Gastroesophageal sphincter (tissue), 4 donors: ENCODE results near the gene DKKL1. TPM values are rescaled to one million over a fixed set of nuclear protein-coding genes. Genes with fewer than 3 reads are reported as not detected.
"Not testable (repeated sequence)": the region's sequence is repeated elsewhere in the genome, so short reads cannot be mapped to it uniquely, and the experiment has no call there.

Experiments used
- ATAC-seq: fragments of 150-250 bp; one replicate; pipeline ENCODE4 v1.9.1; 2016; ENCODE audit warnings: mild to moderate bottlenecking, moderate library complexity
- H3K27ac ChIP-seq, 4 donors: fragments of 200-600 bp; sonication (generic) in 3 of 4; 1 replicate in 3 of 4; 2 replicates in 1 of 4; pipeline ENCODE4 v1.5.1; 2016 to 2019
- H3K27me3 ChIP-seq: fragments of 200-600 bp; sonication (generic); one replicate; pipeline ENCODE4 v1.5.1; 2019
- H3K36me3 ChIP-seq, 2 donors: fragments of 200-600 bp; sonication (generic); one replicate each; pipeline ENCODE4 v1.5.1; 2019; ENCODE audit warnings: control low read depth in 1 of 2
- H3K4me1 ChIP-seq, 3 donors: fragments of 200-600 bp; sonication (generic); 1 replicate in 2 of 3; 2 replicates in 1 of 3; pipeline ENCODE4 v1.5.1; 2016 to 2019; ENCODE audit warnings: control low read depth in 2 of 3
- H3K4me3 ChIP-seq, 2 donors: fragments of 200-600 bp; sonication (generic); one replicate each; pipeline ENCODE4 v1.5.1; 2019; ENCODE audit warnings: mild to moderate bottlenecking in 1 of 2, moderate library complexity in 1 of 2
- H3K9me3 ChIP-seq, 3 donors: fragments of 200-600 bp; sonication (generic); one replicate each; pipeline ENCODE4 v1.5.1; 2017 to 2019; ENCODE audit warnings: control low read depth in 2 of 3
- EP300 ChIP-seq: sonication (generic); formaldehyde crosslinking; IDR thresholded peaks from one replicate; pipeline ENCODE4 v1.6.1; 2017; ENCODE audit warnings: antibody characterized with exemption, mild to moderate bottlenecking
- POLR2A ChIP-seq, 2 donors: fragments of 450-650 bp; IDR thresholded peaks; one replicate each; pipeline ENCODE4 v1.6.1; 2017; ENCODE audit warnings: antibody characterized with exemption in 2 of 2, mild to moderate bottlenecking in 2 of 2, moderate library complexity in 1 of 2
- POLR2AphosphoS5 ChIP-seq: sonication (generic); formaldehyde crosslinking; IDR thresholded peaks from one replicate; pipeline ENCODE4 v1.6.1; 2017; ENCODE audit warnings: antibody characterized with exemption
- WGBS, 2 donors: methylation state at CpG; one replicate each; pipeline ENCODE4 v1.1.5; 2018; ENCODE audit warnings: low coverage in 1 of 2; 5-methylcytosine and 5-hydroxymethylcytosine counted together
- total RNA-seq, 4 donors: library from RNA; depleted of rRNA; stranded (reverse); fragments of >200 nt; gene quantifications; one replicate each; pipeline ENCODE4 v1.1.0, GENCODE V29; 2016
- TF ChIP-seq, protein P1 (sequence below), 4 experiments: fragments of 200-600 bp in 2 of 4; fragments of 450-650 bp in 2 of 4; sonication (generic) in 1 of 4; IDR thresholded peaks; one replicate each; pipeline ENCODE4 v1.5.1; 2017 to 2019; ENCODE audit warnings: antibody characterized with exemption in 4 of 4, mild to moderate bottlenecking in 2 of 4, moderate library complexity in 2 of 4

The DKKL1 gene
- total RNA-seq, 4 donors from 2014 or later, result not detected

DNA sequence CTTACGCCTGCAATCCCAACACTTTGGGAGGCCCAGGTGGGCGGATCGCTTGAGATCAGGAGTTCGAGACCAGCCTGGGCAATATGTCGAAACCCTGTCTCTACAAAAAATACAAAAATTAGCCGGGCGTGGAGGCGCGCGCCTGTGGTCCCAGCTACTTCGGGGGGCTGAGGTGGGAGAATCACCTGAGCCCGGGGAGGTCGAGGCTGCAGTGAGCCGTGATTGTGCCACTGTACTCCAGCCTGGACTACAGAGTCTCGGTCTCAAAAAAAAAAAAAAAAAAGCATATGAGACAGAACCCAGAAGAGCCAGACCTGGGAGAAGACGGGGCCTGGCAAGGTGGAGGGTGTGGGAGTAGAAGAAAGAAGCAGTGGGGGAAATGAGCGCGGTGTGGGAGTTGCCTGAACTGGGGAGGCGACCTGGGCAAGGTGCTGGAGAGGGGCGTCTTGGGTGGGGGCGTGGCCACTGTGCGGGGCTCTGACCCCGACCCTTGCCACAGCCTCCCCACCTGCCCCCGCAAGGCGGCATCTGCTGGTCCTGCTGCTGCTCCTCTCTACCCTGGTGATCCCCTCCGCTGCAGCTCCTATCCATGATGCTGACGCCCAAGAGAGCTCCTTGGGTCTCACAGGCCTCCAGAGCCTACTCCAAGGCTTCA lies 533 bp downstream of the DKKL1 start:
- 61 to 78% methylated on average over 14 to 15 of the region's 27 CpGs for WGBS, 2 donors
- H3K4me1 ChIP-seq, result peaks cover 0 to 45% (median 11%) of the 10 kb centered on the region in 3 donors
- no peaks in the 10 kb centered on the region for H3K27me3 ChIP-seq
- peak overlapping the region in 3 of 4 donors; percentile 93 to 99 (median 95) for H3K27ac ChIP-seq
- TF ChIP-seq POLR2A (IDR thresholded peaks at IDR 0.05) (no peak), POLR2AphosphoS5 (no peak), EP300 (no peak)
- TF ChIP-seq, protein P1, sequence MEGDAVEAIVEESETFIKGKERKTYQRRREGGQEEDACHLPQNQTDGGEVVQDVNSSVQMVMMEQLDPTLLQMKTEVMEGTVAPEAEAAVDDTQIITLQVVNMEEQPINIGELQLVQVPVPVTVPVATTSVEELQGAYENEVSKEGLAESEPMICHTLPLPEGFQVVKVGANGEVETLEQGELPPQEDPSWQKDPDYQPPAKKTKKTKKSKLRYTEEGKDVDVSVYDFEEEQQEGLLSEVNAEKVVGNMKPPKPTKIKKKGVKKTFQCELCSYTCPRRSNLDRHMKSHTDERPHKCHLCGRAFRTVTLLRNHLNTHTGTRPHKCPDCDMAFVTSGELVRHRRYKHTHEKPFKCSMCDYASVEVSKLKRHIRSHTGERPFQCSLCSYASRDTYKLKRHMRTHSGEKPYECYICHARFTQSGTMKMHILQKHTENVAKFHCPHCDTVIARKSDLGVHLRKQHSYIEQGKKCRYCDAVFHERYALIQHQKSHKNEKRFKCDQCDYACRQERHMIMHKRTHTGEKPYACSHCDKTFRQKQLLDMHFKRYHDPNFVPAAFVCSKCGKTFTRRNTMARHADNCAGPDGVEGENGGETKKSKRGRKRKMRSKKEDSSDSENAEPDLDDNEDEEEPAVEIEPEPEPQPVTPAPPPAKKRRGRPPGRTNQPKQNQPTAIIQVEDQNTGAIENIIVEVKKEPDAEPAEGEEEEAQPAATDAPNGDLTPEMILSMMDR (IDR thresholded peaks at IDR 0.05), result no peak
- peaks cover 0 to 12% (median 0%) of the 10 kb centered on the region in 3 donors for H3K9me3 ChIP-seq
- H3K4me3 ChIP-seq, result peak overlapping the region in 1 of 2 donors; percentile 79
- peaks cover 0 to 9% of the 10 kb centered on the region in 2 donors for H3K36me3 ChIP-seq
- ATAC-seq, result no peak

DNA sequence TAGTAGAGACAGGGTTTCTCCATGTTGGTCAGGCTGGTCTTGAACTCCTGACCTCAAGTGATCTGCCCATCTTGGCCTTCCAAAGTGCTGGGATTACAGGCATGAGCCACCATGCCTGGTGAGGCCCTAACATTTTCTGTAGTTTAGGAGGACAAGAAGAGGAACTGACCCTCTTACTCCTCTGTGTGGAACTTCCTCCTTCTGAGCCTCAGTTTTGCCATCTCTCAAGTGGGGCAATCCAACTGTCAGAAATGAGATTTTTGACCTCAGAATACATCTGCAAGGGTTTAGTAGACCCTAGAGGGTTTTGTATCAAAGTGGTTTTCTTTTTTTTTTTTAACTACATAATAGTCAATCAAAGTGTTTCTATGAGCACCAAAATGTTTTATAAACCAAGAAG lies 2.4 kb downstream of the DKKL1 start:
- Histone ChIP-seq H3K36me3 (no peaks in the 10 kb centered on the region), H3K27ac (no peak overlapping the region), H3K27me3 (no peaks in the 10 kb centered on the region), H3K4me3 (no peak overlapping the region), H3K4me1 (peaks cover 0 to 26% (median 7%) of the 10 kb centered on the region in 3 donors), H3K9me3 (peaks cover 0 to 22% (median 0%) of the 10 kb centered on the region in 3 donors)
- ATAC-seq, result no peak
- TF ChIP-seq EP300, result no peak
- no peak for TF ChIP-seq POLR2AphosphoS5
- TF ChIP-seq POLR2A (IDR thresholded peaks at IDR 0.05), result no peak
- TF ChIP-seq, protein P1 (IDR thresholded peaks at IDR 0.05), result no peak

DNA sequence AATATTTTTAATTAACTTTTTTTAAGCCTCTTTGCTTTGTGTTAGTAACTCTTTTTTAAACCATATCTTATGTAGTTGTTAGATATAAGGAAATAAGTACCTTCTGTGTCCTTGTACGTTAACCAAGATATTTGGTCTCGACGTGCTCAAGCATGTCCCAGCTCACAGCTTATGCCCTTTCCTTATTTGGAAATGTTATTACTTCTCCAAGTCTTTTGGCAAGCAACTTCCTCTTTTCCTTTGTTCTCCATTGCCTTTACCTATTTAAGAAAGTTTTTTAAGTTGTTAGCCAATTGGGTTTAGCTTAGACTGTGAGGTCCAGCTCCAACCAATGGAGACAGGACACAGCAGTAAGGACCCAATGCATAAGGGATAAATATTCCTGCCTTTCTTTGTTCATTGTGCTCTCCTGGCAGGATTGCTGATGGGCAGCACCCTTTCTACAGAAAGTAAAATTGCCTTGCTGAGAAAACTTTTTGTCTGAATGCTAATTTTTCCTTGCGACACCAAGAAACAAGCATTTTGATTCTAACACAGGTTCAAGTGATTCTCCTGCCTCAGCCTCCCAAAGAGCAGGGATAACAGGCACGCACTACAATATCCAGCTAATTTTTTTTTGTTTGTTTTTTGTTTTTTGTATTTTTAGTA lies 5.2 kb downstream of the DKKL1 start:
- 88 to 92% methylated on average over 5 of the region's 5 CpGs for WGBS, 2 donors
- Histone ChIP-seq H3K9me3 (peaks cover 0 to 22% (median 0%) of the 10 kb centered on the region in 3 donors), H3K4me1 (peaks cover 0 to 6% (median 0%) of the 10 kb centered on the region in 3 donors), H3K27me3 (no peaks in the 10 kb centered on the region), H3K4me3 (no peak overlapping the region), H3K36me3 (no peaks in the 10 kb centered on the region), H3K27ac (no peak overlapping the region)
- TF ChIP-seq, protein P1 (IDR thresholded peaks at IDR 0.05), result no peak
- no peak for TF ChIP-seq POLR2A (IDR thresholded peaks at IDR 0.05)
- TF ChIP-seq EP300, result no peak
- no peak for TF ChIP-seq POLR2AphosphoS5
- ATAC-seq, result no peak

DNA sequence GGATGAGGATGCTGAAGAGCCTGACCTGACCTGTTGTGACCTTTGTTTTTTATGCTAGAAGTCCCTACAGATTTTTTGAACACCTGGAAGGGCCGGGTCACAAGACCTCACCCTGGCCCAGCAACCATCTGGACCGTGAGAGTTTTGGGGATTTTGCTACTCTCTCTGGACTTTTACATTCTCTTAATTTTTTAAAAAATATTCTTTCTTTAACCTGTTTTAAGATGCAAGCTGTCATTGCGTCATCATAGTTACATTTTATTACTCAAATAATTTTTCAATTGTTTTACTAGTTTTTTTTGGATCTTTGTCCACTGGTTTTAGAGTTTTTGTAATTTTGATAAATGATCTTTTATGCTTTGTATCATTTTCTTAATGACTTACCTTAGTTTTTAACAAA lies 7.5 kb downstream of the DKKL1 start:
- WGBS, 2 donors, result 36 to 88% methylated on average over 2 to 3 of the region's 3 CpGs

DNA sequence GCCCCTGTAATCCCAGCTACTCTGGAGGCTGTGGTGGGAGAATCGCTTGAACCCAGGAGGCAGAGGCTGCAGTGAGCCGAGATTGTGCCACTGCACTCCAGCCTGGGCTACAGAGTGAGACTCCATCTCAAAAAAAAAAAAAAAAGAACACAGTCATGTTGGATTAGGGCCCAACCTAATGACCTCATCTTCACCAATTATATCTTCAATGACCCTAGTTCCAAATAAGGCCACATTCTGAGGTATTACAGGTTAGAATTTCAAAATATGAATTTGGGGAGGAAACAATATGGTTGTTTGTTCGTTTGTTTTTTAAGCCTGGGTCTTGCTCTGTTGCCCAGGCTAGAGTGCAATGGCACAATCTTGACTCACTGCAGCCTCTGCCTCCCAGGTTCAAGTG lies 9.5 kb downstream of the DKKL1 start:
- peaks cover 0 to 18% (median 0%) of the 10 kb centered on the region in 3 donors for H3K9me3 ChIP-seq
- H3K4me1 ChIP-seq, H3K27me3 ChIP-seq, H3K36me3 ChIP-seq, H3K4me3 ChIP-seq, ATAC-seq, H3K27ac ChIP-seq: not testable (repeated sequence)
- WGBS, 2 donors, result 77 to 100% methylated on average over 2 to 3 of the region's 3 CpGs

More for the DNA sequence above, 7.5 kb downstream of the DKKL1 start:
- no peak overlapping the region for H3K27ac ChIP-seq
- H3K4me1 ChIP-seq, result no peaks in the 10 kb centered on the region
- H3K4me3 ChIP-seq, result no peak overlapping the region
- peaks cover 0 to 22% (median 0%) of the 10 kb centered on the region in 3 donors for H3K9me3 ChIP-seq
- H3K36me3 ChIP-seq, result no peaks in the 10 kb centered on the region
- ATAC-seq, result no peak
- TF ChIP-seq EP300 (no peak), POLR2AphosphoS5 (no peak)
- TF ChIP-seq, protein P1 (IDR thresholded peaks at IDR 0.05), result no peak
- H3K27me3 ChIP-seq, result no peaks in the 10 kb centered on the region
